Measurements from ENCODE around the gene CHRDL2. TPM values are rescaled to one million over a fixed set of nuclear protein-coding genes. Genes with fewer than 3 reads are reported as not detected.

CHRDL2 gene
- total and polyA plus RNA-seq, 2 donors (not counting 3 experiments of a cell fraction or from before 2014, with no cell fraction given) = not detected

- Histone ChIP-seq H2AFZ (ENCODE audit: low read depth, low read length) (no peak overlapping the region), H3K4me1 (ENCODE audit: control insufficient read depth, extremely low read depth, insufficient read depth, low read length) (no peaks in the 10 kb centered on the region), H3K4me2 (ENCODE audit: insufficient read depth, low read length) (no peak overlapping the region), H3K27ac (ENCODE audit: insufficient read depth, low read depth, low read length) (no peak overlapping the region), H3K79me2 (ENCODE audit: control insufficient read depth, insufficient read depth, low read length) (no peaks in the 10 kb centered on the region), H3K27me3 (ENCODE audit: control insufficient read depth in 2 of 2, insufficient read depth in 2 of 2, low read length in 2 of 2) (no peaks in the 10 kb centered on the region), H4K20me1 (replicated peaks; ENCODE audit: control insufficient read depth, extremely low read depth, insufficient read depth, low read length) (no peaks in the 10 kb centered on the region), H3K4me3 (replicated peaks in 1 of 3; ENCODE audit: insufficient read depth in 1 of 3, low read depth in 1 of 3, low read length in 3 of 3) (no peak overlapping the region), H3K9ac (replicated peaks; ENCODE audit: extremely low read depth, insufficient read depth, low read length) (no peak overlapping the region), H3K36me3 (ENCODE audit: control insufficient read depth in 2 of 2, extremely low read depth in 1 of 2, insufficient read depth in 2 of 2, low read length in 2 of 2) (no peaks in the 10 kb centered on the region), H3K9me3 (replicated peaks; ENCODE audit: control insufficient read depth, insufficient read depth, low read length) (no peaks in the 10 kb centered on the region), H3K9me1 (replicated peaks; ENCODE audit: control insufficient read depth, extremely low read depth, insufficient read depth, low read length) (no peaks in the 10 kb centered on the region)
- no TSS peak for BruUV-seq (replicated peaks)
- intact Hi-C loops (cut with micrococcal nuclease) = no loop called here
- FAIRE-seq = no peak
- TF ChIP-seq FOS (IDR thresholded peaks at IDR 0.05; ENCODE audit: borderline replicate concordance, insufficient read depth, low read length) = no peak
- TF ChIP-seq EZH2 (IDR thresholded peaks at IDR 0.05; ENCODE audit: borderline replicate concordance, low read depth, low read length, severe bottlenecking) = no peak
- TF ChIP-seq JUN (IDR thresholded peaks at IDR 0.05; ENCODE audit: borderline replicate concordance, insufficient read depth, insufficient read length, low read depth) = no peak
- no peak for TF ChIP-seq GATA2 (IDR thresholded peaks at IDR 0.05; ENCODE audit: insufficient read depth, insufficient read length, low read depth, low read length)
- no peak for TF ChIP-seq MAX (IDR thresholded peaks at IDR 0.05; ENCODE audit: insufficient read depth, insufficient read length)
- TF ChIP-seq MYC (IDR thresholded peaks at IDR 0.05; ENCODE audit: low read depth, low read length) = no peak
- TF ChIP-seq POLR2A (IDR thresholded peaks at IDR 0.05; ENCODE audit: low read depth, low read length) = no peak
- TF ChIP-seq POLR2AphosphoS5 (IDR thresholded peaks at IDR 0.05; ENCODE audit: insufficient read depth, low read depth, low read length) = no peak
- no peak for TF ChIP-seq CTCF (IDR thresholded peaks at IDR 0.05; ENCODE audit: extremely low read depth in 1 of 2, insufficient read depth in 1 of 2, low read depth in 1 of 2, low read length in 2 of 2)
- dilution Hi-C loops (cut with MboI; ENCODE audit: extremely low pct_ligation_motif_present, low sequenced_read_pairs) = no loop called here
- POLR2A ChIA-PET = no interaction called here
- CTCF ChIA-PET = interaction anchor here (2.7 kb wide), 1 partner anchor 10 kb away, joined by 15 read pairs; no protein-coding TSS in a partner anchor
- DNase-seq (ENCODE audit: low read depth, low spot score) = no peak
These were observed 58.8 kb downstream of the CHRDL2 start for GRCh38 chr11:74672332-74672955.
